GM12872 (cell line): ENCODE data around the gene CHRNA1.

Experiments used
- CTCF ChIP-seq: IDR thresholded peaks from 3 replicates; pipeline ENCODE4 v1.5.1; 2011; ENCODE audit warnings: low read depth, mild to moderate bottlenecking, low read length, moderate library complexity; ENCODE audit not compliant: insufficient read depth

The CHRNA1 gene

GRCh38 chr2:174716785-174717184 lies 47.5 kb downstream of the CHRNA1 start:
- no peak for TF ChIP-seq CTCF

DNA sequence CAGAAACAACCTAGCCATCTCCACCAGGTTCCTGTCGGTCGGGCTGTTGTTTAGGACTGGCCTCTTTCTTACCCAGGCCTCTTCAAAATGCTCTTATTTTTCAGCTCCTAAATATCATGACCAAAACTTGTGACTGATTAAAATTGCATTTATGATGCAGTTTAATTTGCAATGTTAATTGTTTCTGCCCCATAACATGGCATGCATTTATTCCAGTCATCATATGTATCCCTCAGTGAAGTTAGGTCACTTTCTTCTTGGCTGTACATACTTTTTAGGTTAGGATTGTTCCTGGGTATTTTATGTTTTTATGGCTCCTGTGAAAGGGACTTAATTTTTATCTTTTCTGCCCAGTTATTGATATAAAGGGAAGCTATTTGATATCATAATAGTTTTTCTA lies 50.6 kb downstream of the CHRNA1 start:
- no peak for TF ChIP-seq CTCF

GRCh38 chr2:174711206-174711605 lies 53.1 kb downstream of the CHRNA1 start:
- no peak for TF ChIP-seq CTCF

- no peak for TF ChIP-seq CTCF
These were observed 55.6 kb downstream of the CHRNA1 start for GRCh38 chr2:174708713-174709112.

GRCh38 chr2:174705321-174705720 lies 59.0 kb downstream of the CHRNA1 start:
- TF ChIP-seq CTCF = peak; percentile 19; the same call in 1 of the 3 replicates

DNA sequence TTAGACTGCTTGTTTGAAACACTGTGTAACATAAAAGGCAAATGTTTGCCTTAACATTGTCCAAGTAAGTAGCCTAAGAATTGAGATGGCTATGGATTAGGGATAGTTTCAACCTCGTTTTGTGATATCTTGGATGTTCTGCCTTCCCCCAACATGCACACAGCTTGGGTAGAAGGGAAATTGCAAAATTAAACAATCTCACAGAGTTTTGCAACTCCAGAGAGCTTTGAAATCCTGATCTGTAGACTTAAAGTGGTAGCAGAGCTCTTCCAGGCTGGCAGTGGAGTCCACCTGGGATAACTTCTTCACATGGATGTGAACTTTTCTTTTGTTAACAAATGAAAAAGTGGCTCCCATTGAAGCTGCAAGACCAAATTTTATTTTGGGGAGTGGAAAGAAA lies 59.6 kb downstream of the CHRNA1 start:
- no peak for TF ChIP-seq CTCF

- no peak for TF ChIP-seq CTCF
These were observed 60.2 kb downstream of the CHRNA1 start for GRCh38 chr2:174704061-174704460.

DNA sequence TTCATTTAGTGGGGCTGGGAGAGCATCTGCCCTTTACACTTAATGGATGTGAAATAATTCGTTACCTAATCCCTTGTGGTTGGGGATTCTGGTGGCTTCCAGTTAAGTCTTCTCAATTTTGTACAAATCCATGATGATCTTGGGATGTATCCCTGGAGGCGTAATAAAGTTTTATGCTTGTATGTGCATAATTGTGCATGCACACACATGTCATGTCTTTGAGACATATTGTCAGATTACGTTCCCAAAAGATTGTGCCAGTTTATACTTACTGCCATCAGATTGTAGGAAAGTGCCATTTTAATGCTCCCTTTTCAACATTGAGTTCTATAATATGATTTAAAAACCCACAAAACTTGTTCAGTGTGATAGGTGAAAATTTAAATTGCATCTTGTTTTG lies 60.8 kb downstream of the CHRNA1 start:
- TF ChIP-seq CTCF = no peak
